Daoy (cell line): ENCODE measurements around the gene WNT3. TPM values are rescaled to one million over a fixed set of nuclear protein-coding genes. Genes with fewer than 3 reads are reported as not detected.

Experiments used
- DNase-seq: peaks from one replicate; pipeline ENCODE4 v3.0.0-alpha.2; 2015; ENCODE audit warnings: low read depth
- total RNA-seq: library from RNA; depleted of rRNA; stranded (reverse); fragments of >200 nt; shearing (Covaris generic); gene quantifications from 2 replicates; pipeline ENCODE4 v1.2.3, GENCODE V29; 2014; rRNA removed

The WNT3 gene
- total RNA-seq, 1 experiment from 2014 or later, result 3.4 TPM

- no peak for DNase-seq
These were observed 86.3 kb downstream of the WNT3 start for GRCh38 chr17:46732160-46732559.

GRCh38 chr17:46730679-46731078 lies 87.8 kb downstream of the WNT3 start:
- no peak for DNase-seq

- DNase-seq, result no peak
These were observed 88.5 kb downstream of the WNT3 start for GRCh38 chr17:46730026-46730425.

GRCh38 chr17:46727572-46728348 lies 90.7 kb downstream of the WNT3 start:
- peak; percentile 66 for DNase-seq

GRCh38 chr17:46726206-46726605 lies 92.3 kb downstream of the WNT3 start:
- DNase-seq, result no peak

- no peak for DNase-seq
These were observed 95.7 kb downstream of the WNT3 start for GRCh38 chr17:46722662-46723285.

GRCh38 chr17:46720408-46720807 lies 98.1 kb downstream of the WNT3 start:
- DNase-seq, result no peak

GRCh38 chr17:46719891-46720290 lies 98.6 kb downstream of the WNT3 start:
- no peak for DNase-seq

- no peak for DNase-seq
These were observed 100.5 kb downstream of the WNT3 start for GRCh38 chr17:46717999-46718398.

Other genes with a start within 250 kb of the WNT3 start
- gene ARL17A, start 239.0 kb downstream of the WNT3 start, total RNA-seq, result 4.3 and 6.3 TPM in 2 replicates
- gene NSF, start 228.0 kb downstream of the WNT3 start, total RNA-seq, result 44.1 and 49.7 TPM in 2 replicates
- gene WNT9B, start 32.9 kb upstream of the WNT3 start, total RNA-seq, result 0.06 TPM in 1 of 2 replicates, not detected in the other
- gene GOSR2, start 104.5 kb upstream of the WNT3 start, total RNA-seq, result 53.2 and 67.7 TPM in 2 replicates
- 0.27 and 0.29 TPM in 2 replicates for gene RPRML, start 160.6 kb upstream of the WNT3 start, total RNA-seq